HepG2 (cell line): ENCODE measurements around the gene GNMT. TPM values are rescaled to one million over a fixed set of nuclear protein-coding genes. Genes with fewer than 3 reads are reported as not detected.
A peak's percentile ranks its signal among the peaks of the same experiment; 100 is the strongest.

Source experiments
- ARNT2 ChIP-seq: sonication (generic); formaldehyde crosslinking; IDR thresholded peaks from 2 replicates; pipeline ENCODE4 v1.8.0; 2022; ENCODE audit warnings: mild to moderate bottlenecking, low read depth, missing genetic modification reagents, moderate library complexity
- JARID2 ChIP-seq: sonication (generic); formaldehyde crosslinking; IDR thresholded peaks from 2 replicates; pipeline ENCODE4 v1.8.1; 2023; ENCODE audit warnings: missing genetic modification reagents, inconsistent platforms; ENCODE audit not compliant: insufficient replicate concordance
- MAZ ChIP-seq, 2 experiments: sonication (generic) in 1 of 2; formaldehyde crosslinking in 1 of 2; IDR thresholded peaks; 2 replicates each; pipeline versions ENCODE4 v1.5.0 to v1.6.1; 2012 to 2020; ENCODE audit warnings: low read depth in 2 of 2, mild to moderate bottlenecking in 2 of 2, borderline replicate concordance in 1 of 2, improper control_type of control experiment in 1 of 2, low read length in 1 of 2, missing genetic modification reagents in 1 of 2, moderate library complexity in 1 of 2
- POLR2AphosphoS2 ChIP-seq: IDR thresholded peaks from 2 replicates; pipeline ENCODE4 v1.6.1; 2011; ENCODE audit warnings: low read depth, low read length, improper control_type of control experiment
- RAD21 ChIP-seq: fragments of 450-650 bp; formaldehyde crosslinking; IDR thresholded peaks from 2 replicates; pipeline ENCODE4 v1.5.0; 2020; ENCODE audit warnings: mild to moderate bottlenecking
- SRSF4 ChIP-seq: fragments of 200-400 bp; formaldehyde crosslinking; IDR thresholded peaks from one replicate; pipeline ENCODE4 v1.6.1; 2018; ENCODE audit warnings: mild to moderate bottlenecking, low read depth, low read length, moderate library complexity; ENCODE audit not compliant: poor library complexity, severe bottlenecking
- STAG1 ChIP-seq: sonication (generic); formaldehyde crosslinking; IDR thresholded peaks from 2 replicates; pipeline ENCODE4 v1.4.0; 2020; ENCODE audit warnings: missing genetic modification reagents
- TBP ChIP-seq: sonication (generic); formaldehyde crosslinking; IDR thresholded peaks from 2 replicates; pipeline ENCODE4 v1.5.0; 2020; ENCODE audit warnings: missing genetic modification reagents
- TCF7L2 ChIP-seq: IDR thresholded peaks from 2 replicates; pipeline ENCODE4 v1.6.1; 2011; ENCODE audit warnings: mild to moderate bottlenecking, low read depth, low read length, moderate library complexity
- ZNF234 ChIP-seq: sonication (generic); formaldehyde crosslinking; conservative IDR thresholded peaks from 2 replicates; pipeline ENCODE4 v1.5.1; 2020; ENCODE audit warnings: mild to moderate bottlenecking, missing genetic modification reagents
- ZNF253 ChIP-seq: sonication (generic); formaldehyde crosslinking; IDR thresholded peaks from 2 replicates; pipeline ENCODE4 v1.8.0; 2022; ENCODE audit warnings: mild to moderate bottlenecking, missing genetic modification reagents, borderline replicate concordance
- ZNF333 ChIP-seq: sonication (generic); formaldehyde crosslinking; IDR thresholded peaks from 2 replicates; pipeline ENCODE4 v1.4.0; 2020; ENCODE audit warnings: mild to moderate bottlenecking, missing genetic modification reagents, borderline replicate concordance
- ZNF556 ChIP-seq: sonication (generic); formaldehyde crosslinking; IDR thresholded peaks from 2 replicates; pipeline ENCODE4 v1.4.0; 2020; ENCODE audit warnings: mild to moderate bottlenecking, missing genetic modification reagents, borderline replicate concordance
- ZNF563 ChIP-seq: sonication (generic); formaldehyde crosslinking; IDR thresholded peaks from 2 replicates; pipeline ENCODE4 v1.8.0; 2022; ENCODE audit warnings: mild to moderate bottlenecking, moderate library complexity, missing genetic modification reagents
- ZNF7 ChIP-seq: IDR thresholded peaks from 2 replicates; pipeline ENCODE4 v1.6.1; 2016; ENCODE audit warnings: missing biosample characterization, missing genetic modification reagents
- ZNF776 ChIP-seq: sonication (generic); formaldehyde crosslinking; IDR thresholded peaks from 2 replicates; pipeline ENCODE4 v1.4.0; 2020; ENCODE audit warnings: mild to moderate bottlenecking, missing genetic modification reagents
- polyA plus RNA-seq, 8 experiments: library from polyadenylated mRNA; depleted of rRNA in 3 of 8; stranded (reverse) in 7 of 8; unstranded in 1 of 8; fragments of >200 nt; fragmentation: Illumina TruSeq in 4 of 8; extraction: Trizol in 4 of 8; gene quantifications; 2 replicates each; pipeline versions ENCODE4 v1.2.1 to v1.2.3, GENCODE V29; 2011 to 2016; ENCODE audit warnings: low read depth in 4 of 8, missing spikeins in 1 of 8, mixed read lengths in 1 of 8; ENCODE audit not compliant: insufficient read depth in 1 of 8
- total RNA-seq, 5 experiments: library from RNA; depleted of rRNA; stranded (reverse); fragments of >200 nt; fragmentation: Illumina TruSeq; extraction: Trizol; gene quantifications; 2 replicates each; pipeline ENCODE4 v1.2.3, GENCODE V29; 2016; ENCODE audit warnings: low read depth in 1 of 5
- TF ChIP-seq, protein P1 (sequence below): IDR thresholded peaks from 2 replicates; pipeline ENCODE4 v1.6.1; 2016; ENCODE audit warnings: low read depth
- TF ChIP-seq, protein P2 (sequence below): sonication (generic); formaldehyde crosslinking; IDR thresholded peaks from 2 replicates; pipeline ENCODE4 v1.4.0; 2020; ENCODE audit warnings: missing genetic modification reagents, borderline replicate concordance
- TF ChIP-seq, protein P3 (sequence below): sonication (generic); formaldehyde crosslinking; IDR thresholded peaks from 2 replicates; pipeline ENCODE4 v1.4.0; 2020; ENCODE audit warnings: missing genetic modification reagents, borderline replicate concordance
- TF ChIP-seq, protein P4 (sequence below): sonication (generic); formaldehyde crosslinking; IDR thresholded peaks from 2 replicates; pipeline ENCODE4 v1.4.0; 2020; ENCODE audit warnings: missing genetic modification reagents, mild to moderate bottlenecking, borderline replicate concordance

Gene GNMT
- total and polyA plus RNA-seq, 2 of the 13 experiments (the other 11 are each of a cell fraction or from before 2014, with no cell fraction given) = 2.8 to 7.0 TPM

DNA sequence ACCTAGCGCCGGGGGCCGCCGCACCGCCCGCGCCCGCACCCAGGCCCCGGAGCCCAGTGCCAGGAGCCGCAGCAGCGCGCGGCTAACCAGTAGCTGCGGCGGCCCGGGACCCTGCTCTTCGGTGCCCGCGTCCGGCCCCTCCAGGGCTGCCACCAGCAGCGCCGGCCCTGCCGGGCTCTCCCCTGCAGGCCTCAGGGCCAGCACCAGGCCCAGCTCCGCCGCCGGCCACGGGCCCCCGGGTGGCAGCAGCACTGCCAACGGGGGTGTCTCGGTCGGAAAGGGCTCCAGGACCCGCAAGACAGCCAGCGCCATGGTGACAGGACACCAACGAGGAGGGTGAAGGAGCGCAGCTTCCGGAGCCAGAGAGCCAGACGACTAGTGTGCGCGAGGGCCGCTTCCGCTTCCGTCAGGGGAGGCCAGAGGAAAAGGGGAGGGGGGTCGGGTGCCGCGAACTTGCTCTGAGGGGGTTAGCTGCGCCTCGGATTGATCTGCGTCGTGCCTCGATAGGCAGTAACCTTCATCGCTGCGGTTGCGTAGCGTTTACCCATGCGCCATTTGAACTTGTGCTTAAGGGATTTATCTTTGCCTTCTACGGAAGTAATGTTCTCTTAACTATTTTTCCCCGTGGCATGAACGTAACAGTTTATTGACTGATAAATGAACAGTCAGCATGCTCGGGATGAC lies 18.4 kb downstream of the GNMT start, which contains the start of gene PEX6 (continued):
- TF ChIP-seq ZNF556 (CRISPR knock-in tag) (no peak; the same call in 1 of the 2 replicates), STAG1 (CRISPR knock-in tag) (peak; percentile 10; the same call in 1 of the 2 replicates), ZNF234 (CRISPR knock-in tag) (no peak), MAZ (IDR thresholded peaks at IDR 0.05; ENCODE audit: borderline replicate concordance, low read depth, low read length) (peak; percentile 91), MAZ (CRISPR knock-in tag; IDR thresholded peaks at IDR 0.05; ENCODE audit: low read depth) (peak; percentile 73; the same call in 1 of the 2 replicates), ZNF333 (CRISPR knock-in tag) (no peak), SRSF4 (no peak), ZNF253 (CRISPR knock-in tag) (no peak; the same call in 1 of the 2 replicates), TCF7L2 (no peak), ARNT2 (CRISPR knock-in tag) (peak; percentile 84; the same call in 1 of the 2 replicates), TBP (CRISPR knock-in tag) (no peak), ZNF776 (CRISPR knock-in tag) (peak; percentile 56; the same call in 1 of the 2 replicates), ZNF7 (CRISPR knock-in tag) (no peak), POLR2AphosphoS2 (no peak), JARID2 (CRISPR knock-in tag) (no peak), RAD21 (CRISPR knock-in tag) (0 out of 2 replicates have a peak, but pooled peaks have one; percentile 17), ZNF563 (CRISPR knock-in tag) (peak; percentile 97)
- TF ChIP-seq, protein P1, sequence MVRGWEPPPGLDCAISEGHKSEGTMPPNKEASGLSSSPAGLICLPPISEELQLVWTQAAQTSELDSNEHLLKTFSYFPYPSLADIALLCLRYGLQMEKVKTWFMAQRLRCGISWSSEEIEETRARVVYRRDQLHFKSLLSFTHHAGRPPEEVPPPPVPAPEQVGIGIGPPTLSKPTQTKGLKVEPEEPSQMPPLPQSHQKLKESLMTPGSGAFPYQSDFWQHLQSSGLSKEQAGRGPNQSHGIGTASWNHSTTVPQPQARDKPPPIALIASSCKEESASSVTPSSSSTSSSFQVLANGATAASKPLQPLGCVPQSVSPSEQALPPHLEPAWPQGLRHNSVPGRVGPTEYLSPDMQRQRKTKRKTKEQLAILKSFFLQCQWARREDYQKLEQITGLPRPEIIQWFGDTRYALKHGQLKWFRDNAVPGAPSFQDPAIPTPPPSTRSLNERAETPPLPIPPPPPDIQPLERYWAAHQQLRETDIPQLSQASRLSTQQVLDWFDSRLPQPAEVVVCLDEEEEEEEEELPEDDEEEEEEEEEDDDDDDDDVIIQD (CRISPR knock-in tag) = peak; percentile 50; the same call in 1 of the 2 replicates
- TF ChIP-seq, protein P2, sequence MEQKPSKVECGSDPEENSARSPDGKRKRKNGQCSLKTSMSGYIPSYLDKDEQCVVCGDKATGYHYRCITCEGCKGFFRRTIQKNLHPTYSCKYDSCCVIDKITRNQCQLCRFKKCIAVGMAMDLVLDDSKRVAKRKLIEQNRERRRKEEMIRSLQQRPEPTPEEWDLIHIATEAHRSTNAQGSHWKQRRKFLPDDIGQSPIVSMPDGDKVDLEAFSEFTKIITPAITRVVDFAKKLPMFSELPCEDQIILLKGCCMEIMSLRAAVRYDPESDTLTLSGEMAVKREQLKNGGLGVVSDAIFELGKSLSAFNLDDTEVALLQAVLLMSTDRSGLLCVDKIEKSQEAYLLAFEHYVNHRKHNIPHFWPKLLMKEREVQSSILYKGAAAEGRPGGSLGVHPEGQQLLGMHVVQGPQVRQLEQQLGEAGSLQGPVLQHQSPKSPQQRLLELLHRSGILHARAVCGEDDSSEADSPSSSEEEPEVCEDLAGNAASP (CRISPR knock-in tag) = peak; percentile 55; the same call in 1 of the 2 replicates
- TF ChIP-seq, protein P3, sequence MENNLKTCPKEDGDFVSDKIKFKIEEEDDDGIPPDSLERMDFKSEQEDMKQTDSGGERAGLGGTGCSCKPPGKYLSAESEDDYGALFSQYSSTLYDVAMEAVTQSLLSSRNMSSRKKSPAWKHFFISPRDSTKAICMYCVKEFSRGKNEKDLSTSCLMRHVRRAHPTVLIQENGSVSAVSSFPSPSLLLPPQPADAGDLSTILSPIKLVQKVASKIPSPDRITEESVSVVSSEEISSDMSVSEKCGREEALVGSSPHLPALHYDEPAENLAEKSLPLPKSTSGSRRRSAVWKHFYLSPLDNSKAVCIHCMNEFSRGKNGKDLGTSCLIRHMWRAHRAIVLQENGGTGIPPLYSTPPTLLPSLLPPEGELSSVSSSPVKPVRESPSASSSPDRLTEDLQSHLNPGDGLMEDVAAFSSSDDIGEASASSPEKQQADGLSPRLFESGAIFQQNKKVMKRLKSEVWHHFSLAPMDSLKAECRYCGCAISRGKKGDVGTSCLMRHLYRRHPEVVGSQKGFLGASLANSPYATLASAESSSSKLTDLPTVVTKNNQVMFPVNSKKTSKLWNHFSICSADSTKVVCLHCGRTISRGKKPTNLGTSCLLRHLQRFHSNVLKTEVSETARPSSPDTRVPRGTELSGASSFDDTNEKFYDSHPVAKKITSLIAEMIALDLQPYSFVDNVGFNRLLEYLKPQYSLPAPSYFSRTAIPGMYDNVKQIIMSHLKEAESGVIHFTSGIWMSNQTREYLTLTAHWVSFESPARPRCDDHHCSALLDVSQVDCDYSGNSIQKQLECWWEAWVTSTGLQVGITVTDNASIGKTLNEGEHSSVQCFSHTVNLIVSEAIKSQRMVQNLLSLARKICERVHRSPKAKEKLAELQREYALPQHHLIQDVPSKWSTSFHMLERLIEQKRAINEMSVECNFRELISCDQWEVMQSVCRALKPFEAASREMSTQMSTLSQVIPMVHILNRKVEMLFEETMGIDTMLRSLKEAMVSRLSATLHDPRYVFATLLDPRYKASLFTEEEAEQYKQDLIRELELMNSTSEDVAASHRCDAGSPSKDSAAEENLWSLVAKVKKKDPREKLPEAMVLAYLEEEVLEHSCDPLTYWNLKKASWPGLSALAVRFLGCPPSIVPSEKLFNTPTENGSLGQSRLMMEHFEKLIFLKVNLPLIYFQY (CRISPR knock-in tag) = peak; percentile 85; the same call in 1 of the 2 replicates
- TF ChIP-seq, protein P4, sequence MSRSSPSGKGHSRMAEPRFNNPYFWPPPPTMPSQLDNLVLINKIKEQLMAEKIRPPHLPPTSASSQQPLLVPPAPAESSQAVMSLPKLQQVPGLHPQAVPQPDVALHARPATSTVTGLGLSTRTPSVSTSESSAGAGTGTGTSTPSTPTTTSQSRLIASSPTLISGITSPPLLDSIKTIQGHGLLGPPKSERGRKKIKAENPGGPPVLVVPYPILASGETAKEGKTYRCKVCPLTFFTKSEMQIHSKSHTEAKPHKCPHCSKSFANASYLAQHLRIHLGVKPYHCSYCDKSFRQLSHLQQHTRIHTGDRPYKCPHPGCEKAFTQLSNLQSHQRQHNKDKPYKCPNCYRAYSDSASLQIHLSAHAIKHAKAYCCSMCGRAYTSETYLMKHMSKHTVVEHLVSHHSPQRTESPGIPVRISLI = no peak
